Liver (tissue), 3 donors: Measurements from ENCODE around the gene CD9.

ENCODE experiments used
- ATF3 ChIP-seq: IDR thresholded peaks from 2 replicates; pipeline ENCODE4 v1.6.1; 2016; ENCODE audit warnings: antibody characterized with exemption
- CTCF ChIP-seq: fragments of 150-350 bp; IDR thresholded peaks from 2 replicates; pipeline ENCODE4 v1.5.1; 2017; ENCODE audit warnings: improper control_type of control experiment, low read depth, low read length; ENCODE audit not compliant: missing input control
- EGR1 ChIP-seq, 2 donors: IDR thresholded peaks; 2 replicates each; pipeline ENCODE4 v1.6.1; 2016 to 2018; ENCODE audit warnings: antibody characterized with exemption in 2 of 2, low read depth in 2 of 2
- GABPA ChIP-seq, 2 donors: IDR thresholded peaks in 1 of 2; conservative IDR thresholded peaks in 1 of 2; 2 replicates each; pipeline ENCODE4 v1.6.1; 2016; ENCODE audit warnings: antibody characterized with exemption in 2 of 2, mild to moderate bottlenecking in 1 of 2, moderate library complexity in 1 of 2
- JUND ChIP-seq, 2 donors: IDR thresholded peaks; 2 replicates each; pipeline ENCODE4 v1.6.1; 2016; ENCODE audit warnings: antibody characterized with exemption in 2 of 2
- MAX ChIP-seq: IDR thresholded peaks from 2 replicates; pipeline ENCODE4 v1.6.1; 2016; ENCODE audit warnings: antibody characterized with exemption
- NR2F2 ChIP-seq: IDR thresholded peaks from 2 replicates; pipeline ENCODE4 v1.6.1; 2016; ENCODE audit warnings: antibody characterized with exemption
- RAD21 ChIP-seq, 2 donors: IDR thresholded peaks; 2 replicates each; pipeline ENCODE4 v1.6.1; 2016; ENCODE audit warnings: antibody characterized with exemption in 2 of 2, mild to moderate bottlenecking in 2 of 2
- REST ChIP-seq: IDR thresholded peaks from 2 replicates; pipeline ENCODE4 v1.6.1; 2016; ENCODE audit warnings: antibody characterized with exemption, mild to moderate bottlenecking
- RXRA ChIP-seq, 2 donors: IDR thresholded peaks; 2 replicates each; pipeline ENCODE4 v1.6.1; 2017 to 2018; ENCODE audit warnings: antibody characterized with exemption in 2 of 2, mild to moderate bottlenecking in 1 of 2
- SP1 ChIP-seq: IDR thresholded peaks from 2 replicates; pipeline ENCODE4 v1.6.1; 2018; ENCODE audit warnings: antibody characterized with exemption, mild to moderate bottlenecking
- TAF1 ChIP-seq: conservative IDR thresholded peaks from 2 replicates; pipeline ENCODE4 v1.6.1; 2016; ENCODE audit warnings: antibody characterized with exemption, mild to moderate bottlenecking
- YY1 ChIP-seq: IDR thresholded peaks from 2 replicates; pipeline ENCODE4 v1.6.1; 2016; ENCODE audit warnings: antibody characterized with exemption, mild to moderate bottlenecking
- donor health status: healthy.
- donor health status: healthy.

- TF ChIP-seq RXRA (IDR thresholded peaks at IDR 0.05) = no peak
- TF ChIP-seq CTCF = no peak
- TF ChIP-seq REST = no peak
- TF ChIP-seq MAX = no peak
- TF ChIP-seq TAF1 = no peak
- no peak for TF ChIP-seq EGR1 (IDR thresholded peaks at IDR 0.05; ENCODE audit: low read depth in 2 of 2)
- no peak for TF ChIP-seq SP1
- no peak for TF ChIP-seq YY1
- TF ChIP-seq JUND (IDR thresholded peaks at IDR 0.05) = no peak
- no peak for TF ChIP-seq GABPA (IDR thresholded peaks at IDR 0.05 in 1 of 2, conservative IDR thresholded peaks at IDR 0.05 in 1 of 2)
- TF ChIP-seq ATF3 = no peak
- TF ChIP-seq NR2F2 = no peak
- no peak for TF ChIP-seq RAD21 (IDR thresholded peaks at IDR 0.05)
These were observed 28.1 kb upstream of the CD9 start for GRCh38 chr12:6172086-6172485.
